Measurements from ENCODE around the gene GSPT1. TPM values are rescaled to one million over a fixed set of nuclear protein-coding genes. Genes with fewer than 3 reads are reported as not detected.

The GSPT1 gene
- total and polyA plus RNA-seq, 8 donors = 11.0 to 65.4 (median 49.1) TPM

- Histone ChIP-seq H3K4me1 (peaks cover 0 to 5% (median 3%) of the 10 kb centered on the region in 3 donors), H3K36me3 (peaks cover 14 to 82% (median 66%) of the 10 kb centered on the region in 3 donors), H3K4me3 (no peak overlapping the region), H3K9me3 (no peaks in the 10 kb centered on the region), H3K27ac (no peak overlapping the region), H3K27me3 (no peaks in the 10 kb centered on the region)
- intact Hi-C loops (cut with DNase I) = no loop called here
- 91 to 95% methylated on average over 4 of the region's 4 CpGs for WGBS, 2 donors
- FAIRE-seq = no peak
- no peak for ATAC-seq
- peak in 1 of 6 donors; percentile 18 for DNase-seq
- no peak for TF ChIP-seq CTCF (IDR thresholded peaks at IDR 0.05)
Observed at GRCh38 chr16:11844499-11844898, 71.3 kb downstream of the GSPT1 start.

GRCh38 chr16:11843861-11844260, 71.9 kb downstream of the GSPT1 start:
- peak in 1 of 6 donors; percentile 26 for DNase-seq
- 93 to 95% methylated on average over 5 of the region's 5 CpGs for WGBS, 2 donors
- Histone ChIP-seq H3K9me3 (no peaks in the 10 kb centered on the region), H3K27me3 (no peaks in the 10 kb centered on the region), H3K4me3 (no peak overlapping the region), H3K36me3 (peaks cover 16 to 86% (median 68%) of the 10 kb centered on the region in 3 donors), H3K27ac (no peak overlapping the region), H3K4me1 (no peaks in the 10 kb centered on the region)
- TF ChIP-seq CTCF (IDR thresholded peaks at IDR 0.05) = no peak
- intact Hi-C loops (cut with DNase I) = no loop called here
- FAIRE-seq = no peak
- ATAC-seq = no peak

GRCh38 chr16:11843206-11843605, 72.5 kb downstream of the GSPT1 start:
- H3K27me3 ChIP-seq = no peaks in the 10 kb centered on the region
- no peak for TF ChIP-seq CTCF (IDR thresholded peaks at IDR 0.05)
- intact Hi-C loops (cut with DNase I) = no loop called here
- no peak overlapping the region for H3K27ac ChIP-seq
- DNase-seq (no peak), ATAC-seq (no peak), FAIRE-seq (no peak)
- 95 to 97% methylated on average over 11 of the region's 11 CpGs for WGBS, 2 donors
- no peaks in the 10 kb centered on the region for H3K9me3 ChIP-seq
- peaks cover 18 to 86% (median 74%) of the 10 kb centered on the region in 3 donors for H3K36me3 ChIP-seq
- H3K4me1 ChIP-seq = no peaks in the 10 kb centered on the region
- H3K4me3 ChIP-seq = no peak overlapping the region

GRCh38 chr16:11841026-11841425, 74.7 kb downstream of the GSPT1 start:
- Histone ChIP-seq H3K4me1 (no peaks in the 10 kb centered on the region), H3K4me3 (no peak overlapping the region), H3K27me3 (no peaks in the 10 kb centered on the region), H3K9me3 (no peaks in the 10 kb centered on the region), H3K27ac (no peak overlapping the region), H3K36me3 (peaks cover 18 to 84% (median 73%) of the 10 kb centered on the region in 3 donors)
- DNase-seq (no peak), ATAC-seq (no peak), FAIRE-seq (no peak)
- no peak for TF ChIP-seq CTCF (IDR thresholded peaks at IDR 0.05)
- 96 to 97% methylated on average over 7 of the region's 7 CpGs for WGBS, 2 donors
- intact Hi-C loops (cut with DNase I) = no loop called here

- Histone ChIP-seq H3K4me3 (no peak overlapping the region), H3K4me1 (no peaks in the 10 kb centered on the region), H3K27ac (no peak overlapping the region), H3K27me3 (no peaks in the 10 kb centered on the region), H3K36me3 (peaks cover 3 to 55% (median 48%) of the 10 kb centered on the region in 3 donors), H3K9me3 (no peaks in the 10 kb centered on the region)
- intact Hi-C loops (cut with DNase I) = no loop called here
- FAIRE-seq (no peak), DNase-seq (no peak), ATAC-seq (no peak)
- no peak for TF ChIP-seq CTCF (IDR thresholded peaks at IDR 0.05)
- WGBS, 2 donors = 92 to 96% methylated on average over 7 of the region's 7 CpGs
Observed at GRCh38 chr16:11836650-11837244, 79.0 kb downstream of the GSPT1 start.

Measured in pancreas (tissue), 10 donors.